Hepatocyte (in vitro differentiated cells): ENCODE measurements around the gene ADGRG6. TPM values are rescaled to one million over a fixed set of nuclear protein-coding genes. Genes with fewer than 3 reads are reported as not detected.

ENCODE experiments used
- DNase-seq: peaks from one replicate; pipeline ENCODE4 v3.0.0-alpha.2; 2016; ENCODE audit warnings: low spot score
- H2AFZ ChIP-seq: fragments of 200-600 bp; sonication (generic); 2 replicates; pipeline ENCODE4 v1.6.0; 2016; ENCODE audit warnings: antibody characterized with exemption, mild to moderate bottlenecking
- H3K27ac ChIP-seq: fragments of 200-600 bp; sonication (generic); 2 replicates; pipeline ENCODE4 v1.5.1; 2016; ENCODE audit warnings: mild to moderate bottlenecking
- H3K27me3 ChIP-seq: fragments of 200-600 bp; sonication (generic); 2 replicates; pipeline ENCODE4 v1.6.1; 2016
- H3K36me3 ChIP-seq: fragments of 200-600 bp; sonication (generic); replicated peaks from 2 replicates; pipeline ENCODE4 v1.5.1; 2016; ENCODE audit warnings: low read depth; ENCODE audit not compliant: insufficient read depth
- H3K4me1 ChIP-seq: fragments of 200-600 bp; sonication (generic); 2 replicates; pipeline ENCODE4 v1.5.1; 2016; ENCODE audit warnings: mild to moderate bottlenecking, moderate library complexity; ENCODE audit not compliant: insufficient read depth
- H3K4me2 ChIP-seq: fragments of 200-600 bp; sonication (generic); 2 replicates; pipeline ENCODE4 v1.6.0; 2016
- H3K4me3 ChIP-seq: fragments of 200-600 bp; sonication (generic); 2 replicates; pipeline ENCODE4 v1.5.1; 2016; ENCODE audit warnings: mild to moderate bottlenecking
- H3K79me2 ChIP-seq: fragments of 200-600 bp; sonication (generic); 2 replicates; pipeline ENCODE4 v1.6.0; 2017; ENCODE audit warnings: mild to moderate bottlenecking
- H3K9me2 ChIP-seq: fragments of 200-600 bp; sonication (generic); replicated peaks from 2 replicates; pipeline ENCODE4 v1.6.0; 2017; ENCODE audit warnings: mild to moderate bottlenecking; ENCODE audit not compliant: insufficient read depth
- H3K9me3 ChIP-seq: fragments of 200-600 bp; sonication (generic); 2 replicates; pipeline ENCODE4 v1.5.1; 2016; ENCODE audit warnings: low read depth, mild to moderate bottlenecking
- H4K20me1 ChIP-seq: fragments of 200-600 bp; sonication (generic); 2 replicates; pipeline ENCODE4 v1.6.0; 2016; ENCODE audit warnings: mild to moderate bottlenecking; ENCODE audit not compliant: insufficient read depth, poor library complexity, severe bottlenecking
- CTCF ChIP-seq: fragments of 200-600 bp; sonication (generic); IDR thresholded peaks from 2 replicates; pipeline ENCODE4 v1.5.1; 2016; ENCODE audit warnings: antibody characterized with exemption, mild to moderate bottlenecking; ENCODE audit not compliant: poor library complexity
- EZH2 ChIP-seq: fragments of 200-600 bp; sonication (generic); IDR thresholded peaks from 2 replicates; pipeline ENCODE4 v1.6.1; 2016; ENCODE audit warnings: antibody characterized with exemption, mild to moderate bottlenecking, borderline replicate concordance
- EZH2phosphoT487 ChIP-seq: fragments of 200-600 bp; sonication (generic); IDR thresholded peaks from one replicate; pipeline ENCODE4 v1.6.1; 2018; ENCODE audit warnings: antibody characterized with exemption, mild to moderate bottlenecking, low read depth, moderate library complexity; ENCODE audit not compliant: unreplicated experiment, severe bottlenecking
- WGBS: methylation state at CpG from one replicate; pipeline ENCODE4 v1.1.6; 2016; ENCODE audit warnings: low lambda C conversion rate; ENCODE audit errors: missing lambda C conversion rate; 5-methylcytosine and 5-hydroxymethylcytosine counted together
- polyA plus RNA-seq: library from polyadenylated mRNA; unstranded; fragments of >200 nt; fragmentation: Nextera tagmentation; extraction: Ambion mirVana; gene quantifications from 2 replicates; pipeline ENCODE4 v1.2.1, GENCODE V29; 2016
- total RNA-seq: library from RNA; depleted of rRNA; stranded (reverse); fragments of >200 nt; gene quantifications from 2 replicates; pipeline ENCODE4 v1.2.3, GENCODE V29; 2014

Gene ADGRG6
- total and polyA plus RNA-seq, 2 experiments from 2014 or later = 13.9 to 92.0 TPM

- Histone ChIP-seq H2AFZ (no peak overlapping the region), H3K4me1 (peaks cover 30% of the 10 kb centered on the region), H3K9me3 (no peaks in the 10 kb centered on the region), H3K4me2 (no peak overlapping the region), H3K79me2 (peaks cover 5% of the 10 kb centered on the region), H3K36me3 (no peaks in the 10 kb centered on the region), H4K20me1 (no peaks in the 10 kb centered on the region), H3K4me3 (no peak overlapping the region), H3K9me2 (no peaks in the 10 kb centered on the region), H3K27me3 (no peaks in the 10 kb centered on the region), H3K27ac (peak overlapping the region; percentile 5)
- no peak for TF ChIP-seq CTCF
- TF ChIP-seq EZH2 = no peak
- no peak for TF ChIP-seq EZH2phosphoT487
- DNase-seq = no peak
Observed at GRCh38 chr6:142357879-142358278, 56.1 kb downstream of the ADGRG6 start.

GRCh38 chr6:142359271-142359960 lies 57.6 kb downstream of the ADGRG6 start:
- Histone ChIP-seq H3K27me3 (no peaks in the 10 kb centered on the region), H3K4me3 (no peak overlapping the region), H3K36me3 (no peaks in the 10 kb centered on the region), H3K9me3 (no peaks in the 10 kb centered on the region), H3K4me2 (peak overlapping the region; percentile 1), H3K79me2 (peaks cover 14% of the 10 kb centered on the region), H3K9me2 (no peaks in the 10 kb centered on the region), H3K27ac (peak overlapping the region; percentile 15), H3K4me1 (peaks cover 30% of the 10 kb centered on the region), H2AFZ (no peak overlapping the region), H4K20me1 (no peaks in the 10 kb centered on the region)
- DNase-seq = no peak
- 57% methylated on average over 2 of the region's 2 CpGs for WGBS
- no peak for TF ChIP-seq EZH2

- no peak for DNase-seq
- Histone ChIP-seq H3K27me3 (no peaks in the 10 kb centered on the region), H3K27ac (peak overlapping the region; percentile 74), H3K4me2 (peak overlapping the region; percentile 29), H3K4me1 (peaks cover 20% of the 10 kb centered on the region), H3K4me3 (no peak overlapping the region), H3K79me2 (peaks cover 18% of the 10 kb centered on the region), H3K9me3 (no peaks in the 10 kb centered on the region), H4K20me1 (no peaks in the 10 kb centered on the region), H3K9me2 (no peaks in the 10 kb centered on the region), H2AFZ (no peak overlapping the region), H3K36me3 (no peaks in the 10 kb centered on the region)
- 82% methylated on average over 5 of the region's 5 CpGs for WGBS
- TF ChIP-seq EZH2 (no peak), EZH2phosphoT487 (no peak), CTCF (no peak)
Observed at GRCh38 chr6:142361345-142361744, 59.5 kb downstream of the ADGRG6 start.

GRCh38 chr6:142361779-142362750 lies 60.3 kb downstream of the ADGRG6 start:
- Histone ChIP-seq H3K4me3 (no peak overlapping the region), H3K9me2 (no peaks in the 10 kb centered on the region), H4K20me1 (no peaks in the 10 kb centered on the region), H3K27me3 (no peaks in the 10 kb centered on the region), H2AFZ (no peak overlapping the region), H3K9me3 (no peaks in the 10 kb centered on the region), H3K27ac (peak overlapping the region; percentile 74), H3K4me1 (peaks cover 20% of the 10 kb centered on the region), H3K79me2 (peaks cover 18% of the 10 kb centered on the region), H3K36me3 (no peaks in the 10 kb centered on the region), H3K4me2 (peak overlapping the region; percentile 29)
- WGBS = 78% methylated on average over 8 of the region's 8 CpGs
- TF ChIP-seq EZH2phosphoT487 (no peak), CTCF (no peak), EZH2 (no peak)
- peak; percentile 60 for DNase-seq
